GM10847 (cell line): Measurements from ENCODE around the gene SMC6.

Experiments
- POLR2A ChIP-seq: IDR thresholded peaks from 2 replicates; pipeline ENCODE4 v1.6.1; 2011; ENCODE audit not compliant: insufficient read length; ENCODE audit errors: extremely low read depth

SMC6 gene

DNA sequence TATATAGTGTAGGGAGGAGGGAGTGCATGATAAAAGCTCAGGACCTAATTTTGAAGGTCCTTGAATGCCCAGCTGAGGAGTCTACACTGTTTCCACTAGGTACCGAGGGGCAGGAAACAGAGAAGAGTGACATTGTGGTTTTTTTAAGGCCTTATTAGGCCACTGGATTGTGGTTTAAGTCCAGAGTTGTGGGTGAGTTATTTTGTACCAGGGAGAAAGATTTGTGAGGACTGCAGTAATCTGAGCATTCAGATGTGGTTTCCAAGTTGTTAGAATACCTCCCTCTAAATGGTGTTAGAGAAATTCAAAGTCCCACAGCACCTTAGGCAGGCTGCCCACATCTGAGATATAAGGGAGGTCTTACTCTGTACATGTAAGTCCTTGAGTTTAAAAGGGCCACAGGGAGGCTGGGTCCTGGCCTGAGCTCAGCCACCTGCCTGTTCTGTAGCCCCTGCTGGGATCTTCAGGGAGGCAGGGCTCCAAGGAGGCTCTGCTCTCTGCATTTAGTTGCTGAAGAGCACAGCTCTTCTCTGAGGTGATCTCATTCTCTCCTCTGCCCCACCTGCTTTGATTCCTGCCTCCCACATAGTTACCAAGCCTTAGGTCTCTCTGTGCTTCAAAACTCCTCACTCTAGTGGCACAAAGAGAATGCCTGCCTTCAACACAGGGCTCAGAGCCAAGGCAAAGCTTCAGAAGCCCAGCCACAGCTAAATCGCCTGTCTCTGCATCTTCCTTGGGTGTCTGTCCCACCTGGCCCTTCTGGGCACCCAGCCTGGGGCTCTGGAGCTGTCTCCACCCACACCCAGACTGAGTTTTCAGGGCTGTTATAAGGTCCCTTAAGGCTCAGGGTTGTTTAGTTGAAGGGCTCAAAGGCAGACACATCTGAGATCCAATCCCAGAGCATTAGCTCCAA lies 125.0 kb downstream of the SMC6 start:
- TF ChIP-seq POLR2A: no peak

DNA sequence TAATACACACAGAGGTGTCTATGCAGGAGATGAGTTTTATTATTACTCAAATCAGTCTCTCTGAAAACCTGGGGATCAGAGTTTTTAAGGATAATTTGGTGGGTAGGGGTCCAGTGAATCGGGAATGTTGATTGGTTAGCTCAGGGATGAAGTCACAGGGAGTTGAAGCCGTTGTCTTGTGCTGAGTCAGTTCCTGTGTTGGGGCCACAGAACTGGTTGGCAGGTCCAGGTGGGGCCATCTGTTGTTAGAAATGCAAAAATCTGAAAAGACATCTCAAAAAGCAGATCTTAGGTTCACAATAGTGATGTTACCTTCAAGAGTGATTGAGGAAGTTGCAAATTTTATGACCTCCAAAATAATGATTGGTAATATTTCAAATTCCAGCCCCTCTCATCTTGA lies 126.2 kb downstream of the SMC6 start:
- no peak for TF ChIP-seq POLR2A

DNA sequence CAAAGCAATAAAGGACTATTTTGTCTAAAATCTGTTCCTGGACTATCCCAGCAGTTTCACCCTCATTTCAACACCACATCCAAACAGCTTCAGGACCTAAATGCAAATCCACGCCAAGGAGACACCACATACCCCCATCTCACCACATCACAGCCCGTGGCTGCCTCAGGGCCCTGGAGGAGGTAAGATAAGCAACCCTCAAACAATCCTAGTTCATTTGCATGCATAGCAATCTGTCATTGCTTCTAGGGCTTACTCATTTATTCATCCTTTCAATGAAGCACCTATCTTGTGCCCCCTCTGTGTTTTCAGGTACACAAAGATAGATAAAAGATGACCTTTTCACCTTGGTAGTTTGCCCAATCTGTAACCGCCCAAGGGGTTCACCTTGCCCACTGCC lies 126.6 kb downstream of the SMC6 start:
- TF ChIP-seq POLR2A: no peak

DNA sequence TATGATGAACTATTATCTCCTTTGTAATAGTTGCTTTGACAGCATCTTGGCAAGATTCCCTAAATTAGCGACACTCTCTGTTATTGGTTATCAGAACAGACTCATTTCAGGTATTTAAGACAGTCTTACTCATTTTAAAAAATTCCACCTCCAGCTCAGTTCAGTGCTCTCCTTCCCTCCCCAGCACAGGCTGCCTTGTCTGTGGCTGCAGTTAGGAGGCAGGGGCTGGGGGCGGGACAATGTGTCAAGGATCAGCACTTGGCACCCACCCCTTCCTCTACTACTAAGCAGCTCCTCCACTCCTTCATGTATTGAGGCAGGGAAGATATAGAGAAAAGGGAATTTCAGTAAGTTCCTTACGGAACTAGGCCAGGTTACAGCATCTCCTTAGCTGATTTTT lies 128.2 kb downstream of the SMC6 start:
- no peak for TF ChIP-seq POLR2A

DNA sequence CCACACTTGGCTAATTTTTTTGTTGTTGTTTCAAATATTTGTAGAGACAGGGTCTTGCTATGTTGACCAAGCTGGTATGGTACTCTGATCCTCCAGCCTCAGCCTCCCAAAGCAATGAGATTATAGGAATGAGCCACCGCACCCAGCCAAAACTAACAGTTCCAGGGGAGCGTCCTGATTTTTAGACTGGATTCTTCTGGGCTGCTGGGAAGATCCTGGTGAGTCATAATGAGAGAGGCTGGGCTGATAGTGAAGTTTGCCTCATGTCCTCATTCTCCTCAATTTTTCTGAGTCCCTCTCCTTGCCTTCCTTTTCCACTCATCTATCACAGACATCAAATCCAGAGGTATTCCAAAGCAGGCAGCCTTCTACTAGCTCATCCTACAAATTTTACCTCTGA lies 131.8 kb downstream of the SMC6 start:
- TF ChIP-seq POLR2A: no peak

DNA sequence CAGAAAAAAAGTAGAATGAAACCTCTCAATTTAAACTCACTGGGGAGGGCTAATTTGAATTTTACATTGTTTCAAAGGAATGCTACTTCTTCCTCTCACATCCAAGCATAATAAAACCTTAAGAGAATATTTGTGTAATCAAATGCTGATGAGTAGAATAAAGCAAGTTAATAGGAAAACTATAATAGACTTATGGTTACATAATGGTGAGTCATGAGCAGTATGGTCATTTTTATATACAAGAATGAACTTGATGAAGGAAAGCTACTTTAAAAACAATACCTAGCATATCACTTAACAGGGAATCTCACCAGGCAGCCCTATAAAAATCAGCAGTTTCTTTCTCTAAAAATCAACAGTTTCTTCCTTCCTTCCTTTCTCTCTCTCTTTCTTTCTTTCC lies 132.8 kb downstream of the SMC6 start:
- TF ChIP-seq POLR2A: no peak

DNA sequence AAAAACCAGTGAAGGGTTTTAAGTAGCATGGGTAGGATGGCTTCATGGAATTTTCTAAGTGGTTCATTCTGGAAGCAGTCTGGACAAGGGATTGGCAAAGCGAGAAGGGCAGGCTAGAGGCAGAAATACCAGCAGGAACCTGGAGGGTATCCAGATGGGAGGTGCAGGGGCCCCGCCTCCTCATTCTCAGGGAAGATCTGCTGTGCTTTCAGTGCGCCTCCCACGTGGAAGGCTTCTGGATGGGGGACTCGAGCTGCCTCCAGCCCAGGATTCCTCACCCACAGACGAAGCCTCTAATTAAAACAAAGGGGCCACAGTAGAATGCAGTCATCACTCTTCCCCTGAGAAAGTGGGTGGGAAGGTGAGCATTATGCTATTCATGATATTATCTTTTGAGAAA lies 133.3 kb downstream of the SMC6 start:
- TF ChIP-seq POLR2A: no peak

DNA sequence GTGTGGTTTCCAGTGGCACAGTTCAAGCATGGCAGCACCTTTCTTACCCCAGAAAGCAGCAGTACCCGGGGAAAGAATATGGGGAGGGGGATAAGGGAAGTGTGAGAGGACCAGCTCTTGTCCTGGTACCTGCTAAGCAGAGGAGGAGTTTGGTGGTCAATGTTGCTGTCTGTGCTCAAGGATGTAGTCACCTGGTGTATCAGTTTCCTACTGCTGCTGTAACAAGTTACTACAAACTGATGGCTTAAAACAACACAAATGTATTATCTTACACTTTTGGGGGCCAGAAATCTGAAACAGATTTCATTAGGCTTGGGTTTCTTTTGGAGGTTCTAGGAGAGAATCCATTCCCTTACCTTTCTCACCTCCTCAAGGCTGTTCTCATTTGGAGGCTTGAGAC lies 135.7 kb downstream of the SMC6 start:
- no peak for TF ChIP-seq POLR2A

DNA sequence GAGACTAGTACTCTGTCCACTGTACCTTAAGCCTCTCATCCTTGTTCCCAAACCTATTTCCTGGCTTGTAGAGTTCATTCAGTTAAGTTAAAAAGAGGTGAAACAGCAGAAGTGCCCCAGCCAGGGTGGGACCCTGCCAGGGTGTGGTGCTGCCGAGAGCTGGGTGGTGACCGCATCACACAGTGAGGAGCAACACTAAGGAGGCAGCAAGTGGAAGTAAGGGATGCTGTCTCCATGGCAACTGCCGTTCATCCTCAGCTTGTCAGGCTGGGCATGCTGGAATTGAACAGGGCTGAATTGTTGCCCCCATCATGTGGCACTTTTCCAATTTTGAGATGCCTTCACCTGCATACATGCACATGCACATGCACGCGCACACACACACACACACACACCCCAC lies 136.1 kb downstream of the SMC6 start:
- TF ChIP-seq POLR2A: no peak

DNA sequence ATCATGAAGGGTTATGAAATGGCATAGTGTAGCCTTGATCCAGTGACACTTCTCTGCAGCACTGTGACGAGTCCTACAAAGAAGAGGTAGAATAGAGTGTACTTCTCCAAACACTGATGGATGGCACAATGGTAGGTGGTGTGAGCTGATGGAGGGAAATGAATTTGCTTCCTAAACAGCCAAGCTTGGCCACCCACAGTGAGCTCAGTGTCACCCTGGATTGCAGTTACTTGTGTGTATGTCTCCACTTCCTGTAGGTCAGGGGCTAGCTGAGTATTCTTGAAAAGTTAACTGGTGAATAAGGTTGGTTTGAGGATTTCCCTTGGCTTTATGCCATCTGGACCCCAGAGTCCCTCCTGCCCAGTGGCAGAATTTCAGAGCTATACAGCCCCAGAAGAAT lies 137.2 kb downstream of the SMC6 start:
- TF ChIP-seq POLR2A: no peak

DNA sequence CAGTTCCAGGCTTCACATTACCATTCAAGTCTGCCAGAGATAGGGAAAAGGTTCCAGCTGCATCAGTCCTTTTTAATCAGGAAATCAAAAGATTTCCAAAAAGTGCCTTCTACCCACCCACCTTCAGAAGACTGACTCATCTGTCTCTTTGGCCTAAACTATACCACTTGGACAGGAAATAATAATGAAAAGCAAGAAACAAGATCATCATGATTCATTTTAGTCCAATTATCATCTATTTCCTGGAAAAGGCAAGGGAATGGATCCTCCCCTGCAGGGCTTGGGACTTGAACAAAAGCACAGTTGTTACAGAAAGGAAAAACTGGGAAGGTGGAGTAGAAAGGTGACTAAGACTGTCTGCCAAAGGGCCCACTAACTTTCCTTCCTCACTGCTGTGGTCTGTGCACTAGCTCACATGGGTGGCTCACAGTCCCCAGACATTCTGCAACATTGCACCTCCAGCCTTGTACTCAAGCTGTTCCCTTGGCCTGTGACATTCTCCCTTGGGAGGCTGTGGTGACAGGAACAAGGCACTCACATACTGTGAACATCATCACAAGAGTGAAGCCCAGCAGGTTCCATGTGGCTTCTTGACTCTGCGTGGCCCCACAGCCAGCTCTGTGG lies 137.8 kb downstream of the SMC6 start:
- no peak for TF ChIP-seq POLR2A

DNA sequence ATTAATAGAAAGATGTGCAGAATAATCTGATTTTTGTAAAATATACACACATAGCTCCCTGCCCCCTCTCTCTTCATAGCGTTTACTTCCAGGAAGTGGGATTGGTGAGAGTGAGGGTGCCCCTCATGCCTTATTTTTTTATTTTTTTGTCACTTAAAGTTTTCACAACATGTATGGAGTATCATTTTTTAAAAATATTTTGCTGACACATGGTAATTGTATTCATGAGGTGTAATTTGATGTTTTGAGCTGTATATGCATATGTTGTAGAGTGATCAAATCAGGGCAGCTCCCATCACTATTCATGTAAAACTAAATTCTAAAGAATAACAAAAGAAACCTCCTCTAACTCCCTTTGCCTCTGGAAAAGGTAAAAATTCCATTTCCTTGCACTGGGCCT lies 138.5 kb downstream of the SMC6 start:
- TF ChIP-seq POLR2A: no peak

DNA sequence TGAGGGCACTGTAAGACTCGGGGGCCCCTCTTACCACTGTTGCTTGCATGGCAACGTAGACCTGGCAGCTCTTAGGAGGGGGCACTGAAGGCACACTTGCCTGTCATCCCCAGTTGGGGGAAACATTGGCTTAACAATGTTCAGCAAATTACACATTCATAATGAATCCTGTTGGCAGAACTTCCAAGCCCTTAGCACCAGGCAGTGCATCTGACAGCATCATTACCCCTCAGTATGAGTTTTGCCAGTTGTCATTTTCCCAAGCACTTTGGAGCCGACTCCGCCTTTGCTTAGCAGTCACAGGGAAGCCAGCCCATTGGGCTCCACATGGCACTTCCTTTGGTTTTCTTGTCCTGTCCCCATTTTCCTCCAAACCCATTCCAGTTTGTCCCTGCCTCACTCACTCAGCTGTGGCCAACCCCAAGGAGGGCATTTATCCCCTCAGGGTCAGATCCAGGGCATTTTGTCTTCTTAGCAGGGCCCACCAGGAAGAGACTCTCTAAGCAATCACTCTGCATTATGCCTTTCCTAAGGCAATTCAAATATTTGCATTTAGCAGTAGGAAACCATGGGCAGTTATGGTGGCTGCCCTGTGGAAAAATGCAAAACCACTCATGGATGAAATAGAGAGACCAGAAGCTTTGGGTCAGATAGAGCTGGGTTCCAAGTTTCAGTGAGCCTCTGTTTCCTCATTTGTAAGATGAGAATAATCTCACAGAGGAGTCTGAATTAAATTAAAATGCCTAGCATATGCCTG lies 139.3 kb downstream of the SMC6 start:
- TF ChIP-seq POLR2A: no peak
